HG02938 (cell line): ENCODE results near the gene GPAT3.

Source experiments
- ATAC-seq: cut with Tn5 transposase; IDR thresholded peaks from one replicate; pipeline ENCODE4 v1.9.1; 2021; ENCODE audit warnings: mild to moderate bottlenecking, moderate library complexity; ENCODE audit not compliant: unreplicated experiment

Gene GPAT3

DNA sequence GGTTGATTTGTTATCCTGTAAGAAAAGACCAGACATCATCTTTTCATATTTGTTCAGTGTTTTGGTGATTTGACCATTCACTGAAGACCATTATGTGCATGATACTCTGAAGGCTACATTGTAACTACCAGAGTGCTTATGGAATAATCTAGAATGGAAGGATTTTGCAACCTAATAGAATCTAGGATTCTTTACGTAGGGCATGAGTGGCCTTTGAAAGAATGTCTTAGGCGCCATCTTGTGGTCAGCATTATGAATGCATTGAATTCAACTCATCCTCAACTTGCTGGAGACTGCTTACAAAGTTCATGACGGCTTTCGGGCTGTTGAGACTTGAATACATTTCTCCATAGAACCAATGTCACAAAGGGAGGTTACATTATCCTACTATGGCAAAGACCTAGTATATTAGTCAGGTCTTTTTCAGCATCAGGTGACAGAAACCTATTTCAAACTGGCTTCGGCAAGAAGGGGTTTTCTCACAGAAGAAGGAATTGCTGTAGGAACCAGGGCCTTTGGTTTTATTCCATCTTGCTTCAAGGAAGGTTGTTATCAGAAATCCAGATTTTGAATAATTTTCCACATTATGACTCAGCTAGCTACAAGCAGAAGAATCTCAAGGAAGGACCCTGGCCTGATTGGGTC is 104.1 kb downstream of the GPAT3 start:
- ATAC-seq = peak; percentile 67

DNA sequence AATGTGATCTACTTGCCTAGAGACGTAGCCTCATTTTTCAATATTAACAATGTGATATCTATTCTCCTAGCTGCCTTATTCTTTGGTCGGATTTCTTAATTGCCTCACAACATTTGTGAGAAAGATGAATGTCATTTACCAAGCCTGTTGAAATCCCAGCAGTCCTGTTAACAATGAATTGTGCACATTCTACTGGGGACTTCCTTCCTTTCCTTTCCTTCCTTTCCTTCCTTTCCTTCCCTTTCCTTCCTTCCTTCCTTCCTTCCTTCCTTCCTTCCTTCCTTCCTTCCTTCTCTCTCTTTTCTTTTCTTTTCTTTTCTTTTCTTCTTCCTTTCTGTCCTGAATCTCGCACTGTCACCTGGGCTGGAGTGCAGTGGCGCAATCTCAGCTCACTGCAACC is 107.1 kb downstream of the GPAT3 start:
- no peak for ATAC-seq

DNA sequence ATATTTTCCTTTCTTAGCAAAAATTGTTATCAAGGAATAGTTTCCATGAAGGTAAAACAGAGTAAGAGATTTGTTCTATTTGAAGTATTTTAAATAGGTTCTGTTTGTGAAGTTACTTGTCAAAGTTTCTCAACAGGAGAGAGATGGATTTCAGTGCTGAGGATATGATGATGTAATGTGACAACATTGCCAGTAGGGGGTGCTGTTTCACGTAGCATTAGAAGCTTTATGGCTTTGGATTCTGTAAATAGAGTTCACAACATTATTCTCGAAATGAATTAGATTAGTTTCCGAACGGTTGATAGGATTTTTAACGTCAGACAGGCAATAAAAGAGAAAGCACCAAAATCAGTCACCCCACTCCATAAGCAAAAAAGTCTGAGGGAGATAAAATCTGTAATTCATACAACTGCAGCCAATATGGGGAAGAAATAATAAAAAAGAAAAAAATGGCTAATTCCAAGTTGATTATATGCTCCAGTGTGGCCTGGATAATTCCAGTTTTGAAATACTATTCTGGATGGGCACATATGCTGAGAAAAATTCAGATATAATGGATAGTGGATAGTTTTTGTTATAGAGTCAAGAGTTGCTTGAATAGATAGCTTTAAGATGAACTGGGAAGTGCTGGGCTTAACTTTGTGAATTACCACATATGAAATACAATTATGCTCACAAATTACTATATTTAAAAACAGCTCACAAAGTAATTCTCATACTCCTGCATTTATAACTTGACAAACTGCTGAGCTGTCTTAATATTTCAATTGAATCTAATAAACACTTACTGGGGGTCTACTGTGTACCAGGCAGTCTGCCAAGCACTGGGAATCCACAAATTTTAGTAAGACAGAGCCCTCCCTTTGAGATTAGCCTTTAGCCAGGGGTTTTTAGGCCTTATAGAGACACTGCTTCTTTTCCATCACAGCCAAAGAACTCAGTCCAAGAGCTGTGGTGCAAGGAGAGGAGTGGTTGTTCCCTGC is 109.1 kb downstream of the GPAT3 start:
- ATAC-seq = peak; percentile 60

DNA sequence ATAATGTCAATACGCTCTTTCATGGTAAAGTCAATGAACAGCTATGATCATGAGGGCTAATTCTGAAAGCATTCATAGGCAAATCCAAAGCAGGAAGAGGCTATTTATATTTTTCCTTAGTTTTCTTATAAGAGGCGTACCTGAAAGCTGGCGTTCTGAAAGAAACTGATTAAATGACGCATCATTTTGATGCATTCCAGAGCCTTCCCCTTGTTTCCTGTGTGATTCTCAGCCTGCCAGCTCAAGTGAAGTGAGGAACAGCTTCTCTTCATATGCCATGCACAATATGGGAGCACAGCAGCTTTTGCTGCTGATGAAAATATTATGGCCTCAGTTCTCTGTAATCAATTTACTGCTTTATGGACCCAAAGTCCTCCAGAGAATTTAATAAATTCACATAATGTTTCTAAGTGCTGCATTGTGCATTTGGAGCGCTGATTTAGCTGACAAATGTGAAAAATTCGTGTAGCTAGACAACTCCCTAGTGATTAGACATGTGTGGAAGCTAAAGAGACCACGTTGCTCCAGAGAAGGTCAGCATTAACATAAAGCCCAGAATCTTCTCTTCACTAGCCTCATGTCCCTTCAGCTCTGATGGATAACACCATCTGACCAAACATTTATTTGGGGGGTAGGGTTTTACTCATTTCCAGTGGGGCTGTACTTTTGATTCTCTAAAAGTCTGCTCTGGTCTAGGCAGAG is 110.8 kb downstream of the GPAT3 start:
- ATAC-seq = no peak

DNA sequence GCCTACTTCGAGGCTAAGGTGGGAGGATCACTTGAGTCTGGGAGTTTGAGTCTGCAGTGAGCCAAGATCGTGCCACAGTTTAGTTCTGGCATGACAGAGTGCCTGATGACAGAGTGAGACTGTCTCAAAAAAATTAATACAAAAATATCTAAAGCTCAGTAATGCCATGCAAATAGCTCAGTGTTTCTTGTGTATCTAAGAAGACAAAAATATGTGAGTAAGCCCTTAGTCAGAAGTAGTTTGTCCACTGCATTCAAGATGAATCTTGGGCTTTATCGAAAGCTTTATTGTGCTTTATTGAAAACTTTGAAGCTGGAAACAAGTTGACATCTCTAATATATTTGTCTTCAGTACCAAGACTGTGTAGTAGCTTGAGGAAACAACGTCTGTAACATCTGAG is 115.9 kb downstream of the GPAT3 start:
- ATAC-seq = no peak
